ENCODE data around the gene RMND5B.
"Not testable (repeated sequence)": the region's sequence is repeated elsewhere in the genome, so short reads cannot be mapped to it uniquely, and the experiment has no call there.

RMND5B gene

GRCh38 chr5:178130234-178130575, 609 bp upstream of the RMND5B start:
- DNase-seq (ENCODE audit: low read depth): not testable (repeated sequence)

GRCh38 chr5:178131446-178131996, 707 bp downstream of the RMND5B start:
- no peak for DNase-seq (ENCODE audit: low read depth)

GRCh38 chr5:178136990-178137389, 6.2 kb downstream of the RMND5B start:
- DNase-seq (ENCODE audit: low read depth): no peak

- DNase-seq (ENCODE audit: low read depth): no peak
Measured at GRCh38 chr5:178137991-178138390, 7.2 kb downstream of the RMND5B start.

- DNase-seq (ENCODE audit: low read depth): no peak
Measured at GRCh38 chr5:178141550-178141949, 10.7 kb downstream of the RMND5B start.

- DNase-seq (ENCODE audit: low read depth): no peak
Measured at GRCh38 chr5:178142642-178143041, 11.8 kb downstream of the RMND5B start.

GRCh38 chr5:178143246-178143645, 12.4 kb downstream of the RMND5B start:
- no peak for DNase-seq (ENCODE audit: low read depth)

- DNase-seq (ENCODE audit: low read depth): no peak
Measured at GRCh38 chr5:178143901-178144300, 13.1 kb downstream of the RMND5B start.

- peak; percentile 50 for DNase-seq (ENCODE audit: low read depth)
Measured at GRCh38 chr5:178145965-178146820, 15.4 kb downstream of the RMND5B start.

- no peak for DNase-seq (ENCODE audit: low read depth)
Measured at GRCh38 chr5:178147406-178147805, 16.6 kb downstream of the RMND5B start.

GRCh38 chr5:178149199-178149932, 18.6 kb downstream of the RMND5B start:
- DNase-seq (ENCODE audit: low read depth): no peak

GRCh38 chr5:178150977-178151734, 20.3 kb downstream of the RMND5B start:
- DNase-seq (ENCODE audit: low read depth): no peak

- no peak for DNase-seq (ENCODE audit: low read depth)
Measured at GRCh38 chr5:178152491-178153444, 22.0 kb downstream of the RMND5B start.

- DNase-seq (ENCODE audit: low read depth): peak; percentile 99
Measured at GRCh38 chr5:178153530-178154340, 22.9 kb downstream of the RMND5B start, which contains the start of gene NHP2. TSS of gene NHP2 (minus strand) at chr5:178153885. CDS start at chr5:178153817, 68 bp downstream.

- no peak for DNase-seq (ENCODE audit: low read depth)
Measured at GRCh38 chr5:178155065-178155464, 24.3 kb downstream of the RMND5B start.

GRCh38 chr5:178160176-178160575, 29.4 kb downstream of the RMND5B start:
- no peak for DNase-seq (ENCODE audit: low read depth)

- DNase-seq (ENCODE audit: low read depth): no peak
Measured at GRCh38 chr5:178162481-178162880, 31.7 kb downstream of the RMND5B start.

GRCh38 chr5:178163772-178164735, 33.2 kb downstream of the RMND5B start:
- DNase-seq (ENCODE audit: low read depth): peak; percentile 90

- no peak for DNase-seq (ENCODE audit: low read depth)
Measured at GRCh38 chr5:178165581-178165980, 34.8 kb downstream of the RMND5B start.

All from activated T-cell treated with anti-CD3 and anti-CD28 coated beads for 24 hours (primary cell).